HUES48 (cell line): Measurements from ENCODE around the gene TRAF7.

Source experiments
- H3K27ac ChIP-seq: one replicate; pipeline ENCODE4 v1.7.0; 2013; ENCODE audit warnings: low read depth, low read length, inconsistent platforms
- H3K27me3 ChIP-seq: 2 replicates; pipeline ENCODE4 v1.6.1; 2013; ENCODE audit warnings: mild to moderate bottlenecking, low read length; ENCODE audit not compliant: control insufficient read depth, insufficient read depth
- H3K36me3 ChIP-seq: 2 replicates; pipeline ENCODE4 v1.6.1; 2013; ENCODE audit warnings: low read length; ENCODE audit not compliant: control insufficient read depth, insufficient read depth
- H3K4me1 ChIP-seq: 2 replicates; pipeline ENCODE4 v1.6.1; 2013; ENCODE audit warnings: mild to moderate bottlenecking, low read length; ENCODE audit not compliant: control insufficient read depth, insufficient read depth
- H3K4me3 ChIP-seq: 2 replicates; pipeline ENCODE4 v1.5.1; 2013; ENCODE audit warnings: mild to moderate bottlenecking, low read depth, low read length
- H3K9ac ChIP-seq: 2 replicates; pipeline ENCODE4 v1.6.1; 2013; ENCODE audit warnings: mild to moderate bottlenecking, low read depth, low read length, moderate library complexity
- H3K9me3 ChIP-seq: 2 replicates; pipeline ENCODE4 v1.6.1; 2013; ENCODE audit warnings: low read length; ENCODE audit not compliant: control insufficient read depth, insufficient read depth

The TRAF7 gene

DNA sequence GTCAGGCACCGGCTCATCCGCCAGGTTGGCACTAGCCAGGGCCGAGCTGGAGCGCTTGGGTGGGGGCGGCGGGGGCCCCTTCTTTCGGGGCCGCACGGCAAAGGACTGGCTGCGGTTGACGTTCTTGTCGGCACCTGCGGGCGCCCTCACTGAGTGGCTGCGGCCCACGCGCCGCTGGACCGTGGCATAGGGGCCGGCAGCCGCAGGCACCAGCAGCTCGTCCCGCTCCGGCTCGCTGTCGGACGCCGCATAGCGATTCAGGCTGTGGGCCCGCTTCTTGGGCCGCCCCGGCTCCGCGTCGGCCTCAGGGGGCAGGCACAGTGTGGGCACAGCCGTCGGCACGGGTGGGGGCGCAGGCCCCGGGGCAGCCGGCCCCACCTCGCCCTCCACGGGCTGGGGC, 24.9 kb downstream of the TRAF7 start:
- Histone ChIP-seq H3K4me1 (no peaks in the 10 kb centered on the region), H3K9me3 (no peaks in the 10 kb centered on the region), H3K36me3 (peaks cover 19% of the 10 kb centered on the region), H3K27me3 (no peaks in the 10 kb centered on the region), H3K4me3 (no peak overlapping the region), H3K27ac (no peak overlapping the region), H3K9ac (no peak overlapping the region)

DNA sequence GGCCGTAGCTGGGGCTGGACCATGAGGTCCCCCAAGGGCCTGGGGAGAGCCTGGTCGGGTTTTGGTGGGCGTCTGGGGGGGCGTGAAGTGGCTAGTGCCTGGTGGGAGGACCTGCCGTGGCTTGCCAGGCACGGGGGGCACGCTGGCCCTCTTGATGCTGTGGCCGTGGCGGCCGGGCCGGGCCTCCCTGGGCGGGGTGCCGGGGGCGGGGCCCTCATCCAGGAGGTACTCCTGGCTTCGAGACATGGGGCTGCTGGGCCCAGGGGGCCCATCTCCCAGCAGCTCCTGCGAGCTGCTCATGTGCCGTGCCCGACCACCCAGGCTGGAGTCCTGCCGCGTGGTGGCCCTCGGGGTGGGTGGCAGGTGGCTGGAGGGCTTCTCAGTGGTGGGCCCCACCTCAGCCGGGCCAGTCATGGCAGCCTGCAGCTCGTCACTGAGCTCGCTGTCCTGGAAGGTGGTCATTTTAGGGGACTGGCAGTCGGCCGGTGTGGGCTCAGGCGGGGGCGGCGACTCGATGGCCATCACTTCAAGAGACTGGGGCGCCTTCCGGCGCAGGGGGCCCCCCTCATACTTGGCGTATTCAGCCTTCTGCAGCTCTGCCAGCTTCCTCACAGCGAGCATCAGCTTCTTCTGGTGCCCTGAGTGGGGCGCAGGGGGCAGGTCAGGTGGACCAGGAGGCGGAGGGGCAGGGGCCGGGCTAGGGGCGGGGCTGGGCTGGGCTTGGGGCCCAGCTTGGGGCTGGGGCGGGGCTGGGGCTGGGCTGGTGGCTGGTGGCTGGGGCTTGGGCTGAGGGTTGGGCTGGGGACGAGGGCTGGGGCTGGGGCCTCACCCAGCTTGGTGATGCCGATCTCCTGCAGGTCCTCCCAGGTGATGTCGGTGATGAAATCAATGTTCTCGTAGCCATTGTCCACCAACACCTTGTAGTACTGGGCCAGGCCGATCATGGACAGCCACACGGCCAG, 25.7 kb downstream of the TRAF7 start:
- H3K4me1 ChIP-seq, result no peaks in the 10 kb centered on the region
- H3K9me3 ChIP-seq, result no peaks in the 10 kb centered on the region
- H3K27me3 ChIP-seq, result no peaks in the 10 kb centered on the region
- H3K4me3 ChIP-seq, result no peak overlapping the region
- H3K36me3 ChIP-seq, result peaks cover 11% of the 10 kb centered on the region
- H3K27ac ChIP-seq, result no peak overlapping the region
- H3K9ac ChIP-seq, result no peak overlapping the region

DNA sequence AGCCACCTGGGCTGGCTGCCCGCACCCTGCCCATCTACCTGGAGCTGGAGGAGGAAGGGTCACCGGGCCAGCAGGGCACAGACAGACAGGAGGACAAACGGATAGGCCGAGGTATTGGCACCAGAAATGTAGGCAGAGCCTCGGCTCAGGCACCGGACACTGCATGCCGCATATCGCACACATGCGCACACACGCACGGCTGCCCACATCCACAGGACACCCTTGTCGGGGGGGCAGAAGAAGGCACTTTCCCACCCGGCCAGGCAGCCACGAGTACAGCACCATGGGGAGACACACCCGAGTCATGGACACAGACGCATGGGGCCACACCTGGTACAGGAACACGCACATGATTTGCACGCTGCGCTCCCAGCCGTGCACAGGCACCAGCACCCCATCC, 26.4 kb downstream of the TRAF7 start:
- Histone ChIP-seq H3K4me1 (no peaks in the 10 kb centered on the region), H3K27ac (no peak overlapping the region), H3K4me3 (no peak overlapping the region), H3K36me3 (peaks cover 6% of the 10 kb centered on the region), H3K27me3 (no peaks in the 10 kb centered on the region), H3K9me3 (no peaks in the 10 kb centered on the region), H3K9ac (no peak overlapping the region)

- Histone ChIP-seq H3K4me3 (no peak overlapping the region), H3K9ac (no peak overlapping the region)
These were observed 28.1 kb downstream of the TRAF7 start for GRCh38 chr16:2183671-2184070.

GRCh38 chr16:2184346-2184745, 28.8 kb downstream of the TRAF7 start:
- Histone ChIP-seq H3K4me1 (no peaks in the 10 kb centered on the region), H3K27ac (no peak overlapping the region), H3K9ac (no peak overlapping the region), H3K9me3 (no peaks in the 10 kb centered on the region), H3K36me3 (no peaks in the 10 kb centered on the region), H3K27me3 (no peaks in the 10 kb centered on the region), H3K4me3 (no peak overlapping the region)

More at GRCh38 chr16:2183671-2184070, 28.1 kb downstream of the TRAF7 start:
- Histone ChIP-seq H3K36me3 (no peaks in the 10 kb centered on the region), H3K4me1 (no peaks in the 10 kb centered on the region), H3K27me3 (no peaks in the 10 kb centered on the region), H3K27ac (no peak overlapping the region), H3K9me3 (no peaks in the 10 kb centered on the region)

- Histone ChIP-seq H3K4me3 (no peak overlapping the region), H3K27ac (no peak overlapping the region), H3K27me3 (no peaks in the 10 kb centered on the region), H3K36me3 (no peaks in the 10 kb centered on the region), H3K9me3 (no peaks in the 10 kb centered on the region), H3K4me1 (no peaks in the 10 kb centered on the region), H3K9ac (no peak overlapping the region)
These were observed 29.4 kb downstream of the TRAF7 start for GRCh38 chr16:2184962-2185361.

DNA sequence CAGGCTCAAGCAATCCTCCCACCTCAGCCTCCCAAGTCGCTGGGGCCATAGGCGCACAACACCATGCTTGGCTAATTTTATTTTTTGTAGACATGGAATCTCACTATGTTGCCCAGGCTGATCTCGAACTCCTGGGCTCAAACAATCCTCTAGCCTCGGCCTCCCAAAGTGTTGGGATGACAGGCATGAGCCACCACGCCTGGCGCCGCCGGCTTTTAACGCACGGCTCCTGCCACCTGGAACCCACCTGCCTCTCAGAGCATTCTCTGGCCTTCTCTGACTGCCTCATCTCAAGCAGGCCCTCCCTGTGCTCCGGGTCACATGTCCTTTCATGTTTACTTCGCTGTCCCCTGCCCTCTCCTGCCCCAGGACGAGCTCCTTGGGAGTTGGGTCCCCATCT, 30.5 kb downstream of the TRAF7 start:
- Histone ChIP-seq H3K27me3 (no peaks in the 10 kb centered on the region), H3K27ac (no peak overlapping the region), H3K4me3 (no peak overlapping the region), H3K36me3 (no peaks in the 10 kb centered on the region), H3K9me3 (no peaks in the 10 kb centered on the region), H3K4me1 (no peaks in the 10 kb centered on the region), H3K9ac (no peak overlapping the region)

- H3K4me3 ChIP-seq, result no peak overlapping the region
- no peaks in the 10 kb centered on the region for H3K27me3 ChIP-seq
- H3K27ac ChIP-seq, result no peak overlapping the region
- H3K9me3 ChIP-seq, result no peaks in the 10 kb centered on the region
- H3K9ac ChIP-seq, result no peak overlapping the region
- no peaks in the 10 kb centered on the region for H3K4me1 ChIP-seq
- H3K36me3 ChIP-seq, result no peaks in the 10 kb centered on the region
These were observed 30.9 kb downstream of the TRAF7 start for GRCh38 chr16:2186505-2186904.

DNA sequence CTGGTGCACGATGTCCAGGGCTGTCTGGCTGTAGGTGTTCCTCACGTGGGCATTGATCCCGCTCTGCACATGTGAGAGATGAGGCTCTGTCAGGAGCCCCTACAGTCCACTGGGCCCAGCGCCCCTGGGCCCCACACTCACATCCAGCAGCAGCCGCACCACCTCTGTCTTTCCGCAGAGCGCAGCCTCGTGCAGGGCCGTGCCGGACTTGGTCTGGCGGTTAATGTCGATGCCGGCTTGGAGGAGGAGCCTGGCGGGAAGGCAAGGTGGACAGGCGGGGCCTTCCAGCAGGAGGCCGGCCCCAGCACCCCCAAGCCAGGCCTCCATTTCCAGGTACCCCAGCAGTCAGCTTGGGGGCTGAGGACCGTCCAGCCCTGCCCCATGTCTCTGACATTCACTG, 31.6 kb downstream of the TRAF7 start:
- Histone ChIP-seq H3K4me1 (no peaks in the 10 kb centered on the region), H3K27me3 (no peaks in the 10 kb centered on the region), H3K27ac (no peak overlapping the region), H3K9me3 (no peaks in the 10 kb centered on the region), H3K9ac (no peak overlapping the region), H3K36me3 (no peaks in the 10 kb centered on the region), H3K4me3 (no peak overlapping the region)

DNA sequence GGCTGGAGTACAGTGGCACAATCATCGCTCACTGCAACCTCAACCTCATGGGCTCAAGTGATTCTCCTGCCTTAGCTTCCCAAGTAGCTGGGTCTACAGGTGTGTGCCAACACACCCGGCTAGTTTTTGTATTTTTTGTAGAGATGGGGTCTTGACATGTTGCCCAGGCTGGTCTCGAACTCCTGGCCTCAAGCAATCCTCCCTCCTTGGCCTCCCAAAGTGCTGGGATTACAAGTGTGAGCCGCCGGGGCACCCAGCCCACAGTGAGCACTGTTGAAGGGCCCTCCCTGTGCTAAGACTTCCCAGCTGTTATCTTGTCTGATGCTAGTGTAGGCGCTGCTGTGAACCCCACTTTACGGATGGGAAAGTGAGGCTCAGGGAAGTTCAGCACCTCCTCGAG, 32.8 kb downstream of the TRAF7 start:
- H3K36me3 ChIP-seq, result no peaks in the 10 kb centered on the region
- no peak overlapping the region for H3K9ac ChIP-seq
- H3K4me1 ChIP-seq, result no peaks in the 10 kb centered on the region
- H3K27ac ChIP-seq, result no peak overlapping the region
- H3K27me3 ChIP-seq, result no peaks in the 10 kb centered on the region
- H3K4me3 ChIP-seq, result no peak overlapping the region
- H3K9me3 ChIP-seq, result no peaks in the 10 kb centered on the region

DNA sequence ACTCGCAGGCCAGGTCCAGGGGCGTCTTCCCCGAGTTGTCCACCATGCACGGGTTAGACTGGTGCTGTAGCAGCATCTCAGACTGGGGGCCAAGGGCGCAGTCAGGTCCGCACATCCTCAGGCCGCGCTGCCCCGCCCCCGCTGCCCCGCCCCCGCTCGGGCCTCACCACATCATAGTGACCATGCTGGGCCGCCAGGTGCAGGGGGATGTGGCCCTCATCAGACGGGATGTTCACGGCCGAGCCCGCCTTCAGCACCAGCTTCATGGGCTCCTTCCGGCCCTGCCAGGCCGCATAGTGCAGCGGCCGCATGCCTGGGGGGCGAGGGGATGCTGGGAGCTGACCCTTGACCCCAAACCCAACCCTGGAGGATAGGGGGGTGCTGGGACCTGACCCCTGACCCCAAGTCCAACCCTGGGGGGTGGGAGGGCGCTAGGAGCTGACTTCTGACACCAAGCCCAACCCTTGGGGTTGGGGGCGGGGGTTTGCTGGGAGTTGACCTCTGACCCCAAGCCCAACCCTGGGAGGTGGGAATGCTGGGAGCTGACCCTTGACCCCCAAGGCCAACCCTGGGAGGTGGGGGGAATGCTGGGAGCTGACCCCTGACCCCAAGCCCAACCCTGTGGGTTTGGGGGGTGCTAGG, 33.8 kb downstream of the TRAF7 start:
- no peak overlapping the region for H3K9ac ChIP-seq
- no peaks in the 10 kb centered on the region for H3K4me1 ChIP-seq
- no peak overlapping the region for H3K4me3 ChIP-seq
- no peaks in the 10 kb centered on the region for H3K27me3 ChIP-seq
- no peak overlapping the region for H3K27ac ChIP-seq
- no peaks in the 10 kb centered on the region for H3K9me3 ChIP-seq
- H3K36me3 ChIP-seq, result no peaks in the 10 kb centered on the region
